Kidney (tissue), 14 donors: Measurements from ENCODE around the gene UGT1A10. TPM values are rescaled to one million over a fixed set of nuclear protein-coding genes. Genes with fewer than 3 reads are reported as not detected.

Source experiments
- DNase-seq, 5 donors: peaks; one replicate each; pipeline ENCODE4 v3.0.0-alpha.2; 2013 to 2020
- FAIRE-seq: peaks from 2 replicates; lab custom pipeline; 2012; peaks lifted over from hg19 to GRCh38; lab: Jason Lieb, UNC
- H3K27ac ChIP-seq, 2 donors: one replicate each; pipeline ENCODE4 v1.7.0; 2013; ENCODE audit warnings: low read depth in 2 of 2, low read length in 2 of 2, inconsistent platforms in 1 of 2
- H3K27me3 ChIP-seq: one replicate; pipeline ENCODE4 v1.7.1; 2013; ENCODE audit warnings: low read length, inconsistent platforms; ENCODE audit not compliant: control insufficient read depth, insufficient read depth
- H3K36me3 ChIP-seq, 3 donors: one replicate each; pipeline versions ENCODE4 v1.7.0 to v1.7.1; 2013; ENCODE audit warnings: low read length in 3 of 3, control low read depth in 1 of 3, inconsistent platforms in 1 of 3; ENCODE audit not compliant: insufficient read depth in 3 of 3, control insufficient read depth in 2 of 3
- H3K4me1 ChIP-seq, 3 donors: one replicate each; pipeline versions ENCODE4 v1.7.0 to v1.7.1; 2013; ENCODE audit warnings: low read length in 3 of 3, inconsistent platforms in 1 of 3, low read depth in 1 of 3; ENCODE audit not compliant: control insufficient read depth in 2 of 3, insufficient read depth in 2 of 3
- H3K4me3 ChIP-seq, 3 donors: one replicate each; pipeline versions ENCODE4 v1.7.0 to v1.8.1; 2013; ENCODE audit warnings: low read length in 3 of 3, control low read depth in 1 of 3, inconsistent platforms in 1 of 3
- H3K9ac ChIP-seq, 3 donors: one replicate each; pipeline versions ENCODE4 v1.7.0 to v1.7.1; 2013; ENCODE audit warnings: low read length in 3 of 3, control low read depth in 1 of 3, inconsistent platforms in 1 of 3
- H3K9me3 ChIP-seq, 3 donors: one replicate each; pipeline versions ENCODE4 v1.7.0 to v1.7.1; 2013; ENCODE audit warnings: low read length in 3 of 3, control low read depth in 1 of 3, inconsistent platforms in 1 of 3; ENCODE audit not compliant: control insufficient read depth in 2 of 3, insufficient read depth in 1 of 3
- CTCF ChIP-seq: IDR thresholded peaks from 3 replicates; pipeline ENCODE4 v1.5.1; 2012; ENCODE audit warnings: mild to moderate bottlenecking, moderate library complexity, borderline replicate concordance; ENCODE audit not compliant: insufficient read depth; ENCODE audit errors: extremely low read depth
- intact Hi-C: fragments of 100-400 bp; cut with DNase I; formaldehyde crosslinking; loops from one replicate; pipeline ENCODE4 v1.11.1; 2022
- polyA plus RNA-seq: library from polyadenylated mRNA; stranded (reverse); fragments of 350-450 nt; fragmentation: Illumina TruSeq; extraction: RNeasy Lipid Tissue Mini Kit (QIAGEN cat#74804); gene quantifications from one replicate; pipeline ENCODE4 v1.2.3, GENCODE V29; 2014; ENCODE audit warnings: low read depth, low replicate concordance; ENCODE audit not compliant: insufficient read depth
- total RNA-seq: library from RNA; stranded (reverse); fragmentation: NEBNext Ultra II Directional; extraction: Animal tissue kit (Norgen Biotek cat#: 25700); gene quantifications from one replicate; pipeline ENCODE4 v1.2.1, GENCODE V29; 2021
- donor health status: control.
- donor health status: control.
- donor health status: control.
- donor health status: control.
- donor health status: control.
- donor health status: DM: yes; HTN: yes; CAD: no.
- donor health status: Normal renal cell carcinoma (clear cell type).

UGT1A10 gene
- total and polyA plus RNA-seq, 2 donors from 2014 or later, result 6.6 TPM; not detected in 1

- FAIRE-seq (no peak), DNase-seq (peak in 2 of 5 donors; percentile 14 to 56)
- Histone ChIP-seq H3K36me3 (no peaks in the 10 kb centered on the region), H3K9me3 (no peaks in the 10 kb centered on the region), H3K4me3 (no peak overlapping the region), H3K4me1 (no peaks in the 10 kb centered on the region), H3K27ac (no peak overlapping the region), H3K27me3 (no peaks in the 10 kb centered on the region), H3K9ac (no peak overlapping the region)
- TF ChIP-seq CTCF, result no peak
- intact Hi-C loops, result no loop called here
These were observed 183.9 kb downstream of the UGT1A10 start for GRCh38 chr2:233819884-233820773.

GRCh38 chr2:233820774-233821105 lies 184.5 kb downstream of the UGT1A10 start:
- Histone ChIP-seq H3K9me3 (no peaks in the 10 kb centered on the region), H3K27ac (no peak overlapping the region)
- peak in 1 of 5 donors; percentile 33 for DNase-seq

GRCh38 chr2:233821196-233821595 lies 184.9 kb downstream of the UGT1A10 start:
- intact Hi-C loops, result no loop called here
- TF ChIP-seq CTCF, result no peak
- H3K4me1 ChIP-seq, result no peaks in the 10 kb centered on the region
- H3K36me3 ChIP-seq, result no peaks in the 10 kb centered on the region
- no peak overlapping the region for H3K27ac ChIP-seq
- no peak overlapping the region for H3K9ac ChIP-seq
- no peak overlapping the region for H3K4me3 ChIP-seq
- H3K9me3 ChIP-seq, result no peaks in the 10 kb centered on the region
- FAIRE-seq (no peak), DNase-seq (peak in 1 of 5 donors; percentile 11)
- H3K27me3 ChIP-seq, result no peaks in the 10 kb centered on the region

More at GRCh38 chr2:233820774-233821105, 184.5 kb downstream of the UGT1A10 start:
- H3K27me3 ChIP-seq, result no peaks in the 10 kb centered on the region
- no peaks in the 10 kb centered on the region for H3K36me3 ChIP-seq
- intact Hi-C loops, result no loop called here
- no peak for TF ChIP-seq CTCF
- H3K4me3 ChIP-seq, result no peak overlapping the region
- H3K9ac ChIP-seq, result no peak overlapping the region
- FAIRE-seq, result no peak
- H3K4me1 ChIP-seq, result no peaks in the 10 kb centered on the region

GRCh38 chr2:233821709-233822100 lies 185.5 kb downstream of the UGT1A10 start:
- H3K4me3 ChIP-seq, result no peak overlapping the region
- no peak for DNase-seq
- no peaks in the 10 kb centered on the region for H3K9me3 ChIP-seq
- H3K27ac ChIP-seq, result no peak overlapping the region
- H3K27me3 ChIP-seq, result no peaks in the 10 kb centered on the region
- H3K9ac ChIP-seq, result no peak overlapping the region
- no peak for FAIRE-seq
- no peaks in the 10 kb centered on the region for H3K4me1 ChIP-seq
- TF ChIP-seq CTCF, result no peak
- intact Hi-C loops, result no loop called here
- no peaks in the 10 kb centered on the region for H3K36me3 ChIP-seq
